Endometrium (tissue), 2 donors: ENCODE results near the gene SYTL3.
"Not testable (repeated sequence)": the region's sequence is repeated elsewhere in the genome, so short reads cannot be mapped to it uniquely, and the experiment has no call there.

ENCODE experiments used
- FAIRE-seq: peaks from 2 replicates; lab custom pipeline; 2012; peaks lifted over from hg19 to GRCh38; lab: Jason Lieb, UNC
- donor health status: control.
- donor health status: control.

Gene SYTL3

GRCh38 chr6:158621694-158622544 lies 27.9 kb upstream of the SYTL3 start:
- no peak for FAIRE-seq

GRCh38 chr6:158622545-158623190 lies 27.2 kb upstream of the SYTL3 start:
- FAIRE-seq = no peak

GRCh38 chr6:158624684-158625682 lies 24.9 kb upstream of the SYTL3 start:
- no peak for FAIRE-seq

GRCh38 chr6:158625881-158626305 lies 24.0 kb upstream of the SYTL3 start:
- FAIRE-seq = no peak

GRCh38 chr6:158626360-158627167 lies 23.3 kb upstream of the SYTL3 start:
- FAIRE-seq = no peak

- no peak for FAIRE-seq
These were observed 22.5 kb upstream of the SYTL3 start for GRCh38 chr6:158627168-158627939.

- no peak for FAIRE-seq
These were observed 22.0 kb upstream of the SYTL3 start for GRCh38 chr6:158627940-158628211.

- FAIRE-seq = no peak
These were observed 21.3 kb upstream of the SYTL3 start for GRCh38 chr6:158628542-158628941.

GRCh38 chr6:158629367-158630221 lies 20.3 kb upstream of the SYTL3 start:
- no peak for FAIRE-seq

GRCh38 chr6:158630938-158631616 lies 18.8 kb upstream of the SYTL3 start:
- no peak for FAIRE-seq

- no peak for FAIRE-seq
These were observed 17.9 kb upstream of the SYTL3 start for GRCh38 chr6:158631678-158632537.

GRCh38 chr6:158632538-158633119 lies 17.2 kb upstream of the SYTL3 start:
- not testable (repeated sequence) for FAIRE-seq

GRCh38 chr6:158633127-158633526 lies 16.7 kb upstream of the SYTL3 start:
- no peak for FAIRE-seq

- FAIRE-seq = no peak
These were observed 15.0 kb upstream of the SYTL3 start for GRCh38 chr6:158634695-158635426.

GRCh38 chr6:158635427-158636073 lies 14.3 kb upstream of the SYTL3 start:
- no peak for FAIRE-seq

GRCh38 chr6:158636778-158637177 lies 13.1 kb upstream of the SYTL3 start:
- no peak for FAIRE-seq
